GM23338 (cell line): ENCODE data around the gene AKNAD1. TPM values are rescaled to one million over a fixed set of nuclear protein-coding genes. Genes with fewer than 3 reads are reported as not detected.

Experiments used
- ATAC-seq: fragments of 200-7000 bp; cut with Tn5 transposase; 3 replicates; pipeline ENCODE4 v1.9.1; 2020
- DNase-seq: peaks from one replicate; pipeline ENCODE4 v3.0.0-alpha.2; 2015; ENCODE audit warnings: low spot score
- H2AFZ ChIP-seq: fragments of 200-600 bp; sonication (generic); 2 replicates; pipeline ENCODE4 v1.8.0; 2016; ENCODE audit warnings: antibody characterized with exemption, mild to moderate bottlenecking, moderate library complexity
- H3F3A ChIP-seq: fragments of 200-600 bp; sonication (generic); replicated peaks from 2 replicates; pipeline ENCODE4 v1.8.0; 2017; ENCODE audit warnings: antibody characterized with exemption, mixed run types, low read depth
- H3K27ac ChIP-seq: fragments of 200-600 bp; sonication (generic); 2 replicates; pipeline ENCODE4 v1.6.1; 2016; ENCODE audit warnings: low read depth
- H3K27me3 ChIP-seq: fragments of 200-600 bp; sonication (generic); 2 replicates; pipeline ENCODE4 v1.8.0; 2016; ENCODE audit warnings: mild to moderate bottlenecking, mixed run types, moderate library complexity; ENCODE audit not compliant: insufficient read depth
- H3K36me3 ChIP-seq: fragments of 200-600 bp; sonication (generic); 2 replicates; pipeline ENCODE4 v1.8.0; 2016; ENCODE audit warnings: mild to moderate bottlenecking; ENCODE audit not compliant: insufficient read depth
- H3K4me1 ChIP-seq: fragments of 200-600 bp; sonication (generic); 2 replicates; pipeline ENCODE4 v1.8.0; 2016; ENCODE audit warnings: mild to moderate bottlenecking, moderate library complexity; ENCODE audit not compliant: insufficient read depth
- H3K4me2 ChIP-seq: fragments of 200-600 bp; sonication (generic); 2 replicates; pipeline ENCODE4 v1.7.1; 2017; ENCODE audit warnings: mixed run types
- H3K4me3 ChIP-seq: fragments of 200-600 bp; sonication (generic); 2 replicates; pipeline ENCODE4 v1.6.1; 2016; ENCODE audit warnings: mixed run types
- H3K79me2 ChIP-seq: fragments of 200-600 bp; sonication (generic); replicated peaks from 2 replicates; pipeline ENCODE4 v1.8.0; 2017; ENCODE audit warnings: mild to moderate bottlenecking; ENCODE audit not compliant: insufficient read depth
- H3K9me2 ChIP-seq: fragments of 200-600 bp; sonication (generic); 2 replicates; pipeline ENCODE4 v1.8.0; 2017; ENCODE audit not compliant: insufficient read depth
- H4K20me1 ChIP-seq: fragments of 200-600 bp; sonication (generic); replicated peaks from 2 replicates; pipeline ENCODE4 v1.8.0; 2017; ENCODE audit warnings: mild to moderate bottlenecking; ENCODE audit not compliant: insufficient read depth
- H3K27ac Mint-ChIP-seq: 2 replicates; pipeline ENCODE4 v1.8.0; 2020; ENCODE audit warnings: inconsistent platforms, mild to moderate bottlenecking, moderate library complexity, mixed read lengths
- H3K27me3 Mint-ChIP-seq: 3 replicates; pipeline ENCODE4 v1.8.0; 2022; ENCODE audit warnings: low read depth, mild to moderate bottlenecking, moderate library complexity, mixed read lengths, inconsistent platforms; ENCODE audit not compliant: insufficient read depth, poor library complexity
- H3K36me3 Mint-ChIP-seq: 3 replicates; pipeline ENCODE4 v1.8.0; 2021; ENCODE audit warnings: low read depth, mild to moderate bottlenecking, inconsistent platforms, moderate library complexity, mixed read lengths
- H3K4me1 Mint-ChIP-seq: 3 replicates; pipeline ENCODE4 v1.8.0; 2020; ENCODE audit warnings: mild to moderate bottlenecking, inconsistent platforms, mixed read lengths
- H3K4me3 Mint-ChIP-seq: 3 replicates; pipeline ENCODE4 v1.8.0; 2021; ENCODE audit warnings: moderate library complexity, mild to moderate bottlenecking, inconsistent platforms, mixed read lengths
- H3K9me3 Mint-ChIP-seq: 3 replicates; pipeline ENCODE4 v1.8.0; 2020; ENCODE audit warnings: moderate library complexity, mild to moderate bottlenecking, inconsistent platforms, mixed read lengths
- CREB1 ChIP-seq: fragments of 250-450 bp; sonication (Bioruptor Pico); IDR thresholded peaks from 2 replicates; pipeline ENCODE4 v1.5.0; 2020; ENCODE audit warnings: low read depth, mild to moderate bottlenecking, moderate library complexity
- EZH2 ChIP-seq: fragments of 200-600 bp; sonication (generic); IDR thresholded peaks from one replicate; pipeline ENCODE4 v1.8.0; 2017; ENCODE audit warnings: antibody characterized with exemption, mild to moderate bottlenecking, low read depth; ENCODE audit not compliant: unreplicated experiment
- EZH2phosphoT487 ChIP-seq: fragments of 200-600 bp; sonication (generic); IDR thresholded peaks from one replicate; pipeline ENCODE4 v1.8.1; 2018; ENCODE audit warnings: antibody characterized with exemption; ENCODE audit not compliant: unreplicated experiment
- JUNB ChIP-seq: IDR thresholded peaks from one replicate; pipeline ENCODE4 v1.6.1; 2016; ENCODE audit warnings: antibody characterized with exemption; ENCODE audit not compliant: unreplicated experiment
- POLR2AphosphoS5 ChIP-seq: IDR thresholded peaks from 2 replicates; pipeline ENCODE4 v1.6.1; 2016; ENCODE audit warnings: antibody characterized with exemption, low read depth
- REST ChIP-seq: IDR thresholded peaks from one replicate; pipeline ENCODE4 v1.6.1; 2018; ENCODE audit warnings: antibody characterized with exemption; ENCODE audit not compliant: unreplicated experiment
- ZNF114 ChIP-seq: fragments of 250-450 bp; sonication (Bioruptor Pico); IDR thresholded peaks from 2 replicates; pipeline ENCODE4 v1.5.0; 2020; ENCODE audit warnings: mild to moderate bottlenecking, moderate library complexity
- ZNF331 ChIP-seq: fragments of 250-450 bp; sonication (Bioruptor Pico); IDR thresholded peaks from 2 replicates; pipeline ENCODE4 v1.5.0; 2020; ENCODE audit warnings: low read depth, mild to moderate bottlenecking, moderate library complexity
- polyA plus RNA-seq: library from polyadenylated mRNA; unstranded; fragments of >200 nt; fragmentation: Nextera tagmentation; extraction: Ambion mirVana; gene quantifications from 2 replicates; pipeline ENCODE4 v1.2.1, GENCODE V29; 2016
- total RNA-seq: library from RNA; depleted of rRNA; stranded (reverse); fragments of >200 nt; shearing (Covaris generic); gene quantifications from 2 replicates; pipeline ENCODE4 v1.2.3, GENCODE V29; 2014

AKNAD1 gene
- total and polyA plus RNA-seq, 2 experiments from 2014 or later: not detected

- TF ChIP-seq REST: no peak
- TF ChIP-seq EZH2: no peak
- no peak for TF ChIP-seq ZNF114 (CRISPR knock-in tag)
- no peak for TF ChIP-seq POLR2AphosphoS5
These were observed 29.4 kb upstream of the AKNAD1 start (continued) for GRCh38 chr1:108886292-108886691.

GRCh38 chr1:108884968-108885367, 28.1 kb upstream of the AKNAD1 start:
- Mint-ChIP-seq H3K36me3 (no peaks in the 10 kb centered on the region), H3K4me1 (peaks cover 8% of the 10 kb centered on the region), H3K4me3 (no peak overlapping the region), H3K27ac (no peak overlapping the region), H3K9me3 (no peaks in the 10 kb centered on the region), H3K27me3 (peaks cover 2% of the 10 kb centered on the region)
- H3K27ac ChIP-seq: no peak overlapping the region
- peaks cover 8% of the 10 kb centered on the region; the same call in 1 of the 2 replicates for H3K4me1 ChIP-seq
- no peak overlapping the region for H3K4me2 ChIP-seq
- H3K79me2 ChIP-seq: peaks cover 9% of the 10 kb centered on the region; the same call in 1 of the 2 replicates
- ATAC-seq (no peak), DNase-seq (no peak)
- no peaks in the 10 kb centered on the region for H3K27me3 ChIP-seq
- TF ChIP-seq ZNF114 (CRISPR knock-in tag) (no peak), EZH2phosphoT487 (no peak), JUNB (no peak), ZNF331 (CRISPR knock-in tag) (no peak)
- H3K9me2 ChIP-seq: peaks cover 3% of the 10 kb centered on the region; the same call in 1 of the 2 replicates
- H3K36me3 ChIP-seq: no peaks in the 10 kb centered on the region
- H3F3A ChIP-seq: no peaks in the 10 kb centered on the region
- no peaks in the 10 kb centered on the region for H4K20me1 ChIP-seq
- H2AFZ ChIP-seq: no peak overlapping the region
- H3K4me3 ChIP-seq: no peak overlapping the region

- Histone ChIP-seq H3K4me3 (no peak overlapping the region), H3K27ac (no peak overlapping the region), H2AFZ (no peak overlapping the region), H3K27me3 (peaks cover 7% of the 10 kb centered on the region), H3K79me2 (peaks cover 25% of the 10 kb centered on the region), H3K9me2 (peaks cover 3% of the 10 kb centered on the region; the same call in 1 of the 2 replicates), H3K4me2 (no peak overlapping the region), H3K36me3 (no peaks in the 10 kb centered on the region), H3F3A (no peaks in the 10 kb centered on the region), H3K4me1 (peaks cover 5% of the 10 kb centered on the region), H4K20me1 (no peaks in the 10 kb centered on the region)
- no peak overlapping the region for H3K4me3 Mint-ChIP-seq
- no peak overlapping the region for H3K27ac Mint-ChIP-seq
- H3K36me3 Mint-ChIP-seq: no peaks in the 10 kb centered on the region
- peaks cover 9% of the 10 kb centered on the region; the same call in 2 of the 3 replicates for H3K4me1 Mint-ChIP-seq
- ATAC-seq (no peak), DNase-seq (no peak)
- peaks cover 2% of the 10 kb centered on the region for H3K27me3 Mint-ChIP-seq
- H3K9me3 Mint-ChIP-seq: no peaks in the 10 kb centered on the region
- no peak for TF ChIP-seq ZNF114 (CRISPR knock-in tag)
- no peak for TF ChIP-seq ZNF331 (CRISPR knock-in tag)
- TF ChIP-seq REST: no peak
- no peak for TF ChIP-seq EZH2
- TF ChIP-seq CREB1 (CRISPR knock-in tag): no peak
These were observed 25.9 kb upstream of the AKNAD1 start for GRCh38 chr1:108882837-108883236.
